A172 (cell line): ENCODE results near the gene SLC1A7. TPM values are rescaled to one million over a fixed set of nuclear protein-coding genes. Genes with fewer than 3 reads are reported as not detected.

Source experiments
- DNase-seq: peaks from one replicate; pipeline ENCODE4 v3.0.0-alpha.2; 2015; ENCODE audit warnings: low spot score
- total RNA-seq: library from RNA; depleted of rRNA; stranded (reverse); fragments of >200 nt; shearing (Covaris generic); gene quantifications from 2 replicates; pipeline ENCODE4 v1.2.3, GENCODE V29; 2014

The SLC1A7 gene
- total RNA-seq, 1 experiment from 2014 or later = not detected

GRCh38 chr1:53160924-53161378 lies 18.5 kb upstream of the SLC1A7 start:
- no peak for DNase-seq

GRCh38 chr1:53158900-53159299 lies 16.5 kb upstream of the SLC1A7 start:
- no peak for DNase-seq

GRCh38 chr1:53156783-53157182 lies 14.3 kb upstream of the SLC1A7 start:
- DNase-seq = no peak

- DNase-seq = no peak
Observed at GRCh38 chr1:53155945-53156344, 13.5 kb upstream of the SLC1A7 start.

GRCh38 chr1:53155534-53155933 lies 13.1 kb upstream of the SLC1A7 start:
- DNase-seq = no peak

GRCh38 chr1:53154859-53155438 lies 12.5 kb upstream of the SLC1A7 start:
- DNase-seq = no peak

- no peak for DNase-seq
Observed at GRCh38 chr1:53153752-53154151, 11.3 kb upstream of the SLC1A7 start.

- peak; percentile 54 for DNase-seq
Observed at GRCh38 chr1:53148123-53148522, 5.7 kb upstream of the SLC1A7 start.

- no peak for DNase-seq
Observed at GRCh38 chr1:53147174-53147573, 4.7 kb upstream of the SLC1A7 start.

- DNase-seq = peak; percentile 98
Observed at GRCh38 chr1:53145942-53146708, 3.7 kb upstream of the SLC1A7 start.

- DNase-seq = no peak
Observed at GRCh38 chr1:53145619-53145941, 3.1 kb upstream of the SLC1A7 start.

- no peak for DNase-seq
Observed at GRCh38 chr1:53145051-53145600, 2.7 kb upstream of the SLC1A7 start.

GRCh38 chr1:53144201-53144600 lies 1.8 kb upstream of the SLC1A7 start:
- no peak for DNase-seq

GRCh38 chr1:53143527-53143926 lies 1.1 kb upstream of the SLC1A7 start:
- DNase-seq = no peak

GRCh38 chr1:53141487-53142055 lies 867 bp downstream of the SLC1A7 start:
- DNase-seq = no peak

GRCh38 chr1:53140451-53140850 lies 2.0 kb downstream of the SLC1A7 start:
- DNase-seq = no peak

- DNase-seq = no peak
Observed at GRCh38 chr1:53139951-53140361, 2.5 kb downstream of the SLC1A7 start.

- DNase-seq = no peak
Observed at GRCh38 chr1:53138991-53139884, 3.2 kb downstream of the SLC1A7 start.

GRCh38 chr1:53137729-53138128 lies 4.7 kb downstream of the SLC1A7 start:
- no peak for DNase-seq

- DNase-seq = peak; percentile 89
Observed at GRCh38 chr1:53135735-53136114, 6.7 kb downstream of the SLC1A7 start.

- DNase-seq = peak; percentile 69
Observed at GRCh38 chr1:53134961-53135734, 7.3 kb downstream of the SLC1A7 start.
